CD4-positive, alpha-beta T cell treated with Interleukin-21 for 1 hour (primary cell): ENCODE data around the gene HAND1.
"Not testable (repeated sequence)": the region's sequence is repeated elsewhere in the genome, so short reads cannot be mapped to it uniquely, and the experiment has no call there.

Experiments
- DNase-seq: peaks from one replicate; pipeline ENCODE4 v3.0.0-alpha.2; 2020

Gene HAND1

DNA sequence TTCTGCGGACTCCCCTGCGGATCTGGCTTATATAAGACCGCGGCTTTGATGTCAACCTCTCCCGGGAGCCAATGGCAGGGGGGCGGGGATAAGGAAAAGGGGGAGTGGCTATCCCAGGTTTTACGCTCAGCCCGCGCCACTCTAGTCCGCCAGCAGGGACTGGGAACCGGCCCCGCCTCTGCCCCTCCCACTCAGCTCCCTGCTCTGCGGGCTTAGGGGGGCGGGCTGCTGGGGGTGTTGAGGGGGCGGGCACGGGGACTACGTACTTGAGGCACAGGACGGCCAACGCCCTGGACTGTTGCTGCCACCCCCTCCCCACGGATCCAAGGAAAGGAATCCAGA lies at the start of gene HAND1:
Gene HAND1 (minus strand): TSS at position 4 of the 342 bp plus-strand sequence. CDS start 219 bp downstream, outside the sequence.
- DNase-seq, result no peak

DNA sequence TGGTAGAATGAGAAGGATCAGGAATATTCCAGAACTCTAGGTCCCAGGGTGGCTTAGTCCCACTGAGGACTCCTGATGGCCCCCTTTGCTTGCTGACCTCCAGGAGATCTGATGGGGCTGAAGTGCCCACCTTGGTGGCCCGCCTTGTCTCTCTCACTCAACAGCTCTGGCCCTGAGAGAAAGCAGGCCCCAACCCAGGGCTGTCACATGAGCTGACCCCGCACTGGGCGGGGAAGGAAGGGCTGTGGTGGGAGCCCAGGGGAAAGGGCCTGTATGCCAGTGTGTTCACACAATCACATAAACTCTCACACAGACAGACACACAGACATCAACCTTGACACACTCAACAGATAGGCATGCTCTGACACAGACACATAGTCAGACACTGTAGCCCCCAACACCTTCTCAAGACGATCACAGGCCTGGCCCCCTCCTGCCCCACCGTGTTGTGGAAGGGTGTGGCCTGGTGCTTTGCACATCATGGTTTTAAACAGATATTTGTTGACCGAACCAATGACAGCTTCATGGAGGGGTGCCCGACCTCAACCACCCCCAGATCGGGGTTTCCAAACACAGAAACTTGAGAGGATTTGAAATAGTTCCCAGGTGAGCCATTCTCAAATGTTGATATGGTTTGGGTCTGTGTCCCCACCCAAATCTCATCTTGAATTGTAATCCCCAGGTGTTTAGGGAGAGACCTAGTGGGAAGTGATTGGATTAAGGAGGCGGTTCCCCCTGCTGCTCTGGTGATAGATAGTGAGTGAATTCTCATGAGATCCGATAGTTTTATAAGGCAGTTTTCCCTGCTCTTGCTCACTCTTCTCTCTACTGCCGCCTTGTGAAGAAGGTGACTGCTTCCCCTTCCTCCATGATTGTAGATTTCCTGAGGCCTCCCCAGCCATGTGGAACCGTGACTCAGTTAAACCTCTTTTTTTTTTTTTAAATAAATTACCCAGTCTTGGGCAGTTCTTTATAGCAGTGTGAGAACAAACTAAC lies 48.5 kb upstream of the HAND1 start:
- DNase-seq, result no peak

DNA sequence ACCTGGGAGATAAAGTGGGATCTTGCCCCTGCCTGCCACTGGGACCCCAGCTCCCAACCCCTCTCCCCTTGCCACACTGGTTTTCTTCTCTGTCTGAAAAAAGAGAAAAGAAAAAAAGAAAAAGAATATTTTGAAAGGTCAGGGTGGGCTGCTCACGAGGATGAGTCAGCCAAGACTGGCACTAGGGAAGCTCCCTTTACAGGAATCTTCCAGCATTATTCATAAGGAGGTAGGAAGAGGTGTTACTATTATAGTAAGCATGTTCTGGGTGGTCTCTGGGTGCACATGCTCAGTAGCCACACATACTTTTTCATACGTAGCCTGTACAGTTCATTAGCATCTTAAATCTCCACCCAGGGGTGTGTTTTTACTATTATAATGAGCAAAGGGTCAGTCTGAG lies 46.8 kb upstream of the HAND1 start:
- no peak for DNase-seq

DNA sequence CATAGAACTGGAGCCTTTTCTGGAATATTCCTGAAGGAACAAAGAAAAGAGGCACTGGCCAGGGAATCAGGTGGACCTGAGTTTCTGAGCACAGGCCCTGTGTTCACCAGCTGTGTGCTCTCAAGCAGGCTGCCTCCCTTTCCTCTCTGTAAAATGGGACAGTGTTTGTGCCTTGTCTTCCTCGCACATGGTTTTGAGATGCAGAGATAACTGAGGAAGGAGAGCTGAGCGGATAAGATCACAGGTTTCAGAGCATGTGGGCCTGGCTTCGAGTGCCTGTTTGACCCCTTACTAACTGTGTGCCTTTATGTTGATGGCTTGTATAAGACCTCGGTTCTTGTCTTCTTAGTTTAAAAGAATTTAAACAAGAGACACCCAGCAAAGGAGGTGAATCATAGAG lies 46.2 kb upstream of the HAND1 start:
- DNase-seq, result no peak

DNA sequence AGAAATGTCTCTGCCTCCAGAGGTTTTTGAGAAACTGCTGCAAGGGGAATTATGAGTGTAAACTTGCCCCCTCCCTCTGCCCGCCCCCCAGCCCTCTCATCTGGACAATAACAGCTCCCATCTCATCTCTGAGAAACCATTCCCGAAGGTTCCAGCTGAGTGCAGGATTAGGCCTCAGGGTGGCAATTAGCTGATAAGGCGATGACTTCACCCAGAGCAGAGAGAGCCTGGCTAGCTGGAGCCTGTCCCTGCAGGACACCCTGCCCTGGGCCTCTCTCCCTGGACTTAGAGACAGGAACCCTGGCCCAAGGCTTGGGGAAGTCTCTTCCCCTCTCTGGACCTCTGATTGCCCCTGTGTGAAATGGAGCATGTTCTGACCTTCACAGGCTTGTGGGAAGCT lies 45.7 kb upstream of the HAND1 start:
- DNase-seq, result no peak

DNA sequence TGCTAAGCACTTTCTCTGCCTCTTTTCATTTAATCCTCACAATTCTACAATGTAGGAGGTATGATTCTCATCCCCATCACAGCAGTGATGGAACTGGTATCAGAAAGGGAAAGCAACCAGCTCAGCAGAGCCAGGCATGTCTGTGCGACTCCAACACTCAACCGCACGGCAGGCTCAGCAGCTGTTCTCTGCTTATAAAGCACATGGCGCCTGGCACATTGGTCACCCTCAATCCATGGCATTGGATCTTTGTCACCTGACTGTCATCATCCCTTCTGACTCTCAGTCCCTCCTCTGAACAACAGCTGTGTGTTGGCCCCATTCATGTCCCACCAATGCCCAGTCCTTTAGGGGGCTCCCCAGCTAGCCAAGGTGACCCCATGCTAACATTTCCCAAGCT lies 45.1 kb upstream of the HAND1 start:
- DNase-seq, result no peak

DNA sequence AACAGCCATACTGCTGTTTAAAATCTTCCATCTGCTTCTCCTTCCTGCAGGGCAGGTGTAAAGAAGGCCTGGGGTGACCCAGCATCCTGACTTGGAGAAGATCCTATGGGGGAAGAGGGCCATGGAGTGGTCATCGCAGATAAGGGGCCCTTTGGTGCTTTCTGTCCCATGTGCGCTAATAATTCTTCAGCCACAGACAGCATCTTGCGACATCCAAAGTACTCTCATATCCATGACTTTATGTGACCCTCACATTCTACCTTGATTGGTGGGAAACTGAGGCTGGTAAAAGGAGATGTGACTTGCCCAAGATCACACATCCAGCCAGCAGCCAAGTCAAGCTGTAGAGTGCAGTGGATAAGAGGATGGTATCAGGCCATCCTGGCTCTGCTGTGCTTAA lies 44.3 kb upstream of the HAND1 start:
- DNase-seq, result no peak

DNA sequence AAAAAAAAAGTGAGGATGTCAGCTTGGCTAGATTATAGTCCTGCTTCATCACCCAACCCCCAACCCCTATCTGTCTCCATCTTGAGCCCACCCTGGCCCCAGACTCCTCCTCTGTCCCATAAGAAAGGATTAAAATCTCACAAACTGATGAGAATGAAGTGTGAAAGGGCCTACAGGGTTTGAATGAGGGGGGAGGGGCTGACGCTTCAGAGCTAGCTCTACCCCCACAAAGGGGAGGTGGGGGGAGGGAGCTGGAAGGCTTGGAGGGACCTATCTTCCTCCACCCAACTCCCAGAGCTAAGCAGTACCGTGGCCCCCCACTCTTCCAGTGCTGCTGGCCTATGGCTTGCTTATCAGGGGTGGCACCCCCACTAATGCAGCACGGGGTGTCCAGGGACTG lies 43.7 kb upstream of the HAND1 start:
- DNase-seq, result no peak

DNA sequence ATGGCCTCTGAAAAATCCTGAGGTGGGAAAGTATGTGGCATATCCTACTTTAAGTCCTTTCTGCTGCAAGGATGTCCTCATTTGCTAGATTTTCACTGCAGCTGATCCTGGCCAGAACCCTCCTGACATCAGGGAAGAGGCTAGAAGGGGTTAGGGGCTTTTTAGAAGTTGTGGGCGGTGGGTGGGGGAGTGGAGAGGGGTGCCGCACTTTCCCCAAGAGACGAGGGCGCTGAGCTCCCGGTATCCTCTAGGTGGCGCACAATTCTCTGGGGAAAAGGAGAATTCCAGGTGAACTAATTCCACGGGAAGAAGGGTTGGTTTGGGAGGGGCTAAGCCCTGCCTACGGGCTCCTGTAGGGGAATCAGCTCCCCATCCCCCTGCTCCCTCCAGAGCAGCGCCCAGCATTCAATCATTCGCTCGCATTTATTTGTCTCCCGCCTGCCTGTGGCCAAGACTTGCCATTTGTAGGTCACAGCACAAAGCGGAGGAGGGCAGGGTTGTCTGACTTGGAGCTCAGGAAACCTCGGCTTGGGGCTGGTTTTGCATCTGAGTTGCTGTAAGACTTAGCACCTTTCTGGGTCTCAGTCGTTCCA lies 42.9 kb upstream of the HAND1 start:
- no peak for DNase-seq

DNA sequence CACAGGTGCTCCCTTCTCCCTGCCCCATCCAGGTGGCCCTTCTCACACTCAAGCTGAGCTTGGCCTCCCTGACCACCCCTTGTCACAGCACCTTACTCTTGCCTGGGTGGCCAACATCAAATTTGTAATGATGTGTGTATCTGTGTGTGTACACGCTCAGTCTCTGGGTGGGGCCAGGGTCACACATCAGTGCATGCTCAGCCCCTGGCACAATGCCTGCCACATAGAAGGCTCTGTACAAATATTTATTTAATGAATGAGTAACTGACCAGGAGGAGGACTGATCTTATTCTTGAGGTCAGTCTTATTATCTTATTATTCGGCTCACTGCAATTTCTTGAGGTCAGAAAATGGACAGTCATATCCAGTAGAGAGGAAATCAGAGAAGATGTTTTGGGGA lies 41.3 kb upstream of the HAND1 start:
- DNase-seq, result no peak

DNA sequence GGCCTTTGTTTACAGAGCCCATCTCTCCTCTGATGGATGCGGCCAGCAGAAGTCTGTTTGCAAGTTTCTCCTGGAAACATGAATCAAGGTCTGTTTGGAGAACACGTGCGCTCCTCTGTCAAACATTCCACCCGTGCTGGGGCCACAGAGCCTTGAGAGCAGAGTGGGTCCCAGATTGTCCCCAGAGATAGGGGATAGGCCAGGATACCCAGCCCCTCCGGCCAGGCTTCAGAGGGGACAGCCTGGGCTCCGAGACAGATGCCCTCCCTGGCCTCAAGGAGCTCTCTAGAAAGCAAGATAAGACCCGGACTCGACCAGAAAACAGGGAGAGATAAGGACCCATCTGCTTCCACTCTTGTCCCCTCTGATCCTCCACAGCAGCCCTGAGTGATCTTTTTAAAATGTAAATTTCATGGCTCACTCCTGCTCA lies 40.4 kb upstream of the HAND1 start:
- no peak for DNase-seq

DNA sequence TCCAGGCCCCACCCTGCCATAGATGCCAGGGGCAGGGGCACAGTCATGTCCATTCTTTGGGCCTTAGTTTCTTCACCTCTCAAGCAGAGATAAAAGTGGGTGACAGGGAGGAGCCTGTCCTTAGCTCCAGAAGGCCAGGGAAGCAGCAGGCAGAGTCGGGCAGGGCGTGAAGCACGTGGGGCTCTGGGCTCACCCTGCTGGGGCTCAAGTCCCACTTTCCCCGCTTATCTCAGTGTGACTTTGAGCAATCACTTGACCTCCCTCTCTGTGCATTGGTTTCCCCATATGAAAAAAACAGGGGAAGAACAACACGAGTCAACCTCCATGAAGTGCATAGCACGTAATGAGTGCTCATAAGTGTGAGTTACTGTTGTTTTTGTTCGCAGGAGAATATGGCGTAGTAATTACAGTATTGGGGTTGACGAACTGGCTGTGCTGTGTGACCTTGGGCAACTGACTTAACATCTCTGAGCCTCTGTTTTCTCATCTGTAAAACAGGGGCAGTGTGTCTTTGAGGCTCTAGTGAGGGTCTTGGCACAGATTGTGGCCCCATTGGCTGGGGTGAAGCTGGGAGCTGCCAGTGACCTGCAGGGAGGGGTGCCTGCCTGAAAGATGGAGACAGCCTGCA lies 39.9 kb upstream of the HAND1 start:
- no peak for DNase-seq

DNA sequence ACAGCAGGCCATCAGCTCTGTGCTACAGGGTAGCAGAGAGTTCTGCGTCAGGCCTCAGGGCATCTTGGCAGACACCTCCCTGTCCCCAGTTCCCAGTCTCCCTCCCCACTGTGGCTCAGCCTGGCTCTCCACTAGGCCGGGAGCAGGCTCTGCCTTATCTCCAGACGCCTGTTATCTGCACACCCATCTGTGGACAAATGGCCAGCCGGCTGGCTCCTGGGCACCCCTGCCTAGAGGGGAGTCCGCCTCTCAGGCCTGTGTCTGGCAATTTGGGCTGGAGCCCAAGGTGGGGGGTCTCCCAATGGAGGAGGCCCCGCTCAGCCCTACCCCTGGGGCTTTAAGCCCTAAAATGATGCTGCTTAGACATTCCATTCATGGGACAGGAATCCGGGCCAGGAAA lies 39.2 kb upstream of the HAND1 start:
- no peak for DNase-seq

DNA sequence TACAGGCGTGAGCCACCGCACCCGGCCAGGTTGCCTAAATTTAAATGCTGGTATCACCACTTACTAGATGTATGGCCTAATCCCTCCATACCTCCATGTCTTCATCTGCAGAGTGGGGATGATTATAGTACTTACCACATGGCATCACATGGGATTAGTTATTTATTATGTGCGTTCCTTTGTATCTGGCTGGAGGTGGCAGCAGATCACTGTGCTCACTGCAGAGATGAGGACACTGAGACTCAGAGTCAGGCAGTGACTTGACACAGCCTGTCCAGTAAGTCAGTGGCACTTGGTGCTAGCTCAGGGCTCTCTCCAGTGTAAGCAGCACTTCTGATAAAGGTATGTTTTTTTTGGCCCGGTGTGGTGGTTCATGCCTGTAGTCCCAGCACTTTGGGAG lies 38.4 kb upstream of the HAND1 start:
- no peak for DNase-seq

DNA sequence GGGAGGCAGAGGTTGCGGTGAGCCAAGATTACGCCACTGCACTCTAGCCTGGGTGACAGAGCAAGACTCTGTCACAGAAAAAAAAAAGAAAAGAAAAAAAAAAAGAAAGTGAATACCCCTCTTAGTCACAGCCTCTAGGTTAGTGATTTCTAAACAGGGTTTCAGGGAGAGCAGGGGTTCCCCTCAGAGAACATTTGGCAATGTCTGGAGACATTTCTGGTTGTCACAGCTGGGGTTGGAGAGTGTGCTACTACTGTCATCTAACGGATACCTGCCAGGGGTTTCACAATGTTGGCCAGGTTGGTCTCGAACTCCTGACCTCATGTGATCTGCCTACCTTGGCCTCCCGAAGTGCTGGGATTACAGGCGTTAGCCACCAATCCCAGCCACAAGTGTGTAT lies 37.5 kb upstream of the HAND1 start:
- DNase-seq, result not testable (repeated sequence)

DNA sequence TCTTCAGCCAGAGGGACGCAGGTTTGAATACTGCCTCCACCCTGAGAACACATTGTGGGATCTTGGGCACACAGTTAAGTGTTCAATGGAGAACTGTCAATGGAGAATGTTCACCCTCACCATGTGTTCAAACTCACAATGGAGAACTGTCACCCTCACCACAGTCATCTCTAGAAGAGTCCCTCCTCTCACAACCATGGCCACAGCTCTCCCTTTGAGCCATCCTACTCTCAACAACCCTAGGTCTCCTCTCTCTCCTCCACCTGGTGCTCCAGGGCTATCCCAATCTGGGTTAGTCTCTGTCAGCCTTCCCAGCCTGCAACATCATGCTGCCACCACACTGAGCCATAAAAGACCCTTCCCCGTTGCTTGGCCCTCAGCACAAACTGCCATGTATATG lies 36.3 kb upstream of the HAND1 start:
- DNase-seq, result no peak

DNA sequence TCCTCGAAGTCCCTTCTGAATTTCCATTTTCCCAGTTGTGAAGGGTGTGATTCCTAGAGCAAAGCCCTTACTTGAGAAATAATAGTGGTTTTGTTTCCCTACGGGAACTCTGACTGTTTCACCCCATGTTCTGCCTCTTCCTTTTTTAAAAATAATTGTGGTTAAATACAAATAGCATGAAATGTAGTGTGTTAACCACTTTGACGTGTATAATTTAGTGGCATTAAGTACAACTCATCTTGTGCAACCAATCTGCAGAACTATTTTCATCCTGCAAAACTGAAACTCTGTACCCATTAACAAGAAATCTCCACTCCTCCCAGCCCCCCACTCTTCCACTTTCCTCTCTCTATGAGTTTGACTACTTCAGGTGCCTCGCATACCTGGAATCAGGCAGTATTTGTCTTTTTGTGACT lies 35.6 kb upstream of the HAND1 start:
- DNase-seq, result no peak

DNA sequence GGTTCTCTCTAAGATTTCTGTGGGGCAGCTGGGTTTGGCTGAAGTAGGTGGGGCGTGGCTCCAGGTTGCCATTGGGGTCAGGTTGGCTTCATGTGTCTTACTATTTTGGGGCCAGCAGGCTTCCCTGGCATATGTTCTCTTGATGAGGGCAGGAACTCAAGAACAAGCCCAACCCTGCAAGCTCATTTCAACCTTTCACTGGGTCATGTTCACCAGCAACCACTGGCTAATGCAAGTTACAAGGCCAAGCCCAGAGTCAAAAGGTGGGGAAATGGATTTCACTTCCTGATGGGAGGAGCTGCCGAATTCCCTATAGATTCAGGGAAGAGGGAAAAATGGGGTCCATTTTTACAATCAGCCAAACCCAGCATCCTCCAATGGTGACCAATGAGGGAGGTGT lies 34.0 kb upstream of the HAND1 start:
- no peak for DNase-seq

DNA sequence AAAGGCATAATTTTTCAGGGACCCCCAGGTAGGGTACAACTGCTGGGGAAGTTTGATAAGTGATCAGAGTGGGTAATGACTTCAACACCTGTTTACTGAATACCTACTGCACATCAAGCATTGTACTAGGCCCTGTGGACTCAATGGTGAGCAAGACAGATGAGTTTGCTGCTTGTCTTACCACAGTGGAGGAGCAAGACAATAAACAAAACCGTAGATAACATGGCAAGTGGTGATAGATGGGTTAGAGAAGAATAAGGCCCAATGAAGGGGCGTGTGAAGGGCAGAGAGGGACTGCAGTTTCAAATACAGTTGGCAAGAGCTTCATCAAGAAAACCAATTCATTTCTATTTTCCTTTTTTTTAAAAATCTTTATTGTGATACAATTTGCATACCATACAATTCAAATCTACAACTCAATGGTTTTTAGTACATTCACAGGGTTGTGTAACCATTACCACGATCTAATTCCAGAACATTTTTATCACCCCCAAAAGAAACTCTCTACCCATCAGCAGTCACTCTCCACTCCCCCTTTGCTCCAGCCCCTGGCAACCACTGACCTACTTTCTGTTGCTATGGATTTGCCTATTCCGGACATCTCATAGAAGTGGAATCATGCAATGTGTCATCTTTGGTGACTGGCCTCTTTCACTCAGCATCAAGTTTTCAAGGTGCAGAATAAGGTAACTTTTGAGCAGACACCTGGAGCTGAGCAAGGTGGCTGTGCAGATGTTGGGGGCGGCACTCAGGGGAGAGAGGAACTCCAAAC lies 31.9 kb upstream of the HAND1 start:
- DNase-seq, result no peak

DNA sequence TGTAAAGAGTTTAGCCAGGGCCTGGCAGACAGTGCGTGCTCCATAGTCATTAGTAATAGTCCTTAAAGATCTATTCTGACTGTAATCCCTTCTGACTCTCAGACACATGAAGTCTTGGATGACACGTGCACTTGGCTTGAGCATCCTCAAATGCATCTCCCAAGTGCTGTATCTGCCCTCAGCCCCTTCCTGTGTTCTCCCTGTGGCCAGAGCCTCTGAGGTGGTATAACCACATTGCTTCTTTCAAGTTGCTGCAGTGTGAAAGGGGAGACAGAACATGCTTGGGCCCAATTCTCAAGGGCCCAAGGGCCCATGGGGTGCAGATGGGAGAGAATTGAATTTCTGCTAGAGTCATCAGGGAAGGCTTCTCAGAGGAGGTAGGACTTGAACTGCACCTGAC lies 30.1 kb upstream of the HAND1 start:
- no peak for DNase-seq

DNA sequence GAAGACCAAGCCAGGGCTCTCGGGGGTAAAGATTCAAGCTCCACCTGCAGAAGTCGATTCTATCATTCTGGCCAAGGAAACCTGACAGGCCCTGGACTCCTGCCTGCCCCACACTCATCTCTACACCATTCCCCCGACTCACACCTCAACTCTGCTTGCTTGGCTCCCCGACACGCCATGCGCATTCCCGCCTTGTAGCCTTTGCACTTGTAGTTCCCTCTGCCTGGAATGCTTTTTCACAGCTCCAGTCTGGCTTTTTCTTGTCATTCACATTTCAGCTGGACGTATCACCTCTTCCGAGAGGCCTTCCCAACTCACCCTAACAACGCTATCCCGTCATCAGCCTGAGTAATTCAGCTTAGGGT lies 28.7 kb upstream of the HAND1 start:
- no peak for DNase-seq

DNA sequence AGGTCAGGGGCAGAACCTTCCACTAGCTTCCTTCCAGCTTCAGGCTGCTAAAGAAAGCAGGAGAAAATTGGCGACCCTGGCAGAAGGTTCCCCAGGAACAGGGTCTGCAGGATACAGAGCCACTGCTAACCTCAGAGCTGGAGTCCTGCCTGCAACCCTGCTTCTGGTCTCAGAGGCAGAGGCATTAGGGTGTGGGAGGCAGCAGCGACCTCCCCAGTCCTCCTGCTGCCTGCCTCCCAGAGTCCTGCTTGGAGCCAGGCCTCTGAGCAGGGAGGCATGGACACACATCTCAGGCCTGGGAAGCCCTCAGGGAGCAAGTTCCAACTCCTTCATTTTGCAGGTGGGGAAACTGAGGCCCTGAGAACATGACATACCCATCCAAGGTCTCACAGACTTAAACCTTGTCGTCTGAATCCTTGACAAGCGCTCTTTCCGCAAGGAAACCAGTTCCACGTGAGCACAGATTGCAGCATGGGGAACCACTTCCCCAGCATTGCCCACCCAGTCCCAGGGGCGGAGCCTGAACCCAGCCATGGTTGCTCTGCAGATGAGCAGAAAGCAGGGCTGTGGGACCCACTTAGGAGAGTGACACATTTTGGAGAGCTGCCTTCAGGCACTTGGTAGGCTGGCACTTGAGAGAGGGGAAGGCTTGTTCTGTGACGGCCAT lies 28.2 kb upstream of the HAND1 start:
- no peak for DNase-seq

DNA sequence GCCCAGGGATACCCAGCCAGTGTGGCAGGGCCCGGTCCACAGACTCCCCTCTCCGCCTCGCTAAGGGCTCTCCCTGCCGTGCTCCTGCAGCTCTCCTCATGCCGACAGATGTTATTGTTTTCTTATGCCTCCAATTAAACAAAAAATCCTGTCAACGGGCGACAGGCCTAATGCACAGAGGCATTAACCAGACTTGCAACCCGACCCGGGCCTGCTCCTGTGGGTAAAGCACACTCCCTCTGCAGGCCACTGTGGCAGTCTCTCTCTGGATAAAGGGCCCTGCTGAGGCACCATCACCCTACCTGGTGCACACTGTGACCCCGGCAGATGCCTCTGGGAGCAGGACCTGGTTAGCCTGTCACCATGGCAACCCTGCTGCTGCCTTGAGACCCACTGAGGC lies 27.5 kb upstream of the HAND1 start:
- no peak for DNase-seq
